KOPT-K1 (cell line): ENCODE measurements around the gene ARFGAP1.

ENCODE experiments used
- H3K27ac ChIP-seq: fragments of 200-600 bp; sonication (generic); 2 replicates; pipeline ENCODE4 v1.5.1; 2016; ENCODE audit warnings: antibody characterized with exemption, mild to moderate bottlenecking, low read depth, low read length; ENCODE audit not compliant: poor library complexity, severe bottlenecking
- H3K36me3 ChIP-seq: fragments of 200-600 bp; sonication (generic); 2 replicates; pipeline ENCODE4 v1.5.1; 2017; ENCODE audit warnings: antibody characterized with exemption, mild to moderate bottlenecking, low read length, moderate library complexity; ENCODE audit not compliant: insufficient read depth
- H3K9me3 ChIP-seq: fragments of 200-600 bp; sonication (generic); 2 replicates; pipeline ENCODE4 v1.5.1; 2017; ENCODE audit warnings: antibody characterized with exemption, low read length, mild to moderate bottlenecking; ENCODE audit not compliant: insufficient read depth, poor library complexity, severe bottlenecking

Gene ARFGAP1

GRCh38 chr20:63325554-63326313 lies 53.1 kb downstream of the ARFGAP1 start:
- Histone ChIP-seq H3K36me3 (no peaks in the 10 kb centered on the region), H3K27ac (no peak overlapping the region), H3K9me3 (no peaks in the 10 kb centered on the region)

DNA sequence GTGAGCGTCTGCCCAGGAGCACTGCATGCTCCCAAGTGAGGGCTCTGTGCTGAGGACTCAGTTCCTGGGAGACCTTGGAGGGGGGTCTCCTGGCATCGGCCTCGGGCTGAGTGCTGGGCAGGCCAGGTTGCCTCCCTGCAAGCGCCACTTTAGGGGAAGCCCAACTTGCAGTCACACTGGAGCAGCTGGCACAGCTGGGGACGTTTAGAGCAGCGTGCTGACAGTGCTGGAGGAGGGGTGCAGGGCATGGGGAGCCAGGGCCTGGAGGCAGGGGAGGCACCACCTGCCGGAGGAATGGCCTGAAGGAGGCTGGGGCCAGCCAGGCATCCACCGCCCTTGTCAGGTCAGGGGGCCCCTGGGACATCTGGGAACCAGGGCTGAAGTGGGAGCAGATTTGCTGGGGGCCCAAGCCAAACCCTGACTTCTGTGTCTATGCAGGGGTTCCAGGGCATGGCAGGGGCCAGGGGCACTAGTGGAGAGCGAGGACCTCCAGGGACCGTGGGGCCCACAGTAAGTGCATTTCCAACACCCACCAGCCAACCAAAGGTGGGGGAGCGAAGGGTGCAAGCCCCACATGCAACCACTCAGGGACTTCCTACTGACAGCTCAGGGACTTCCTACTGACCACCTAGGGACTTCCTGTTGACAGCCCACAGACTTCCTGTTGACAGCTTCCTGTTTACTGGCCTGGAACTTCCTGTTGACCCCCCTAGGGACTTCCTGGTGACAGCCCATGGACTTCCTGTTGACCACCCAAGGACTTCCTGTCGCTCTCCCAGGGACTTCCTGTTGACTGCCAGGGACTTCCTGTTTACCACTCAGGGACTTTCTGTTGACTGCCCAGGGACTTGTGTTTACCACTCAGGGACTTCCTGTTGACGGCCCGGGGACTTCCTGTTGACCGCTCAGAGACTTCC lies 54.0 kb downstream of the ARFGAP1 start:
- no peaks in the 10 kb centered on the region for H3K9me3 ChIP-seq
- H3K27ac ChIP-seq = no peak overlapping the region
- H3K36me3 ChIP-seq = no peaks in the 10 kb centered on the region

- Histone ChIP-seq H3K36me3 (no peaks in the 10 kb centered on the region), H3K27ac (no peak overlapping the region), H3K9me3 (peaks cover 6% of the 10 kb centered on the region)
Measured at GRCh38 chr20:63327231-63327745, 54.7 kb downstream of the ARFGAP1 start.

GRCh38 chr20:63328026-63328700 lies 55.5 kb downstream of the ARFGAP1 start:
- H3K36me3 ChIP-seq = no peaks in the 10 kb centered on the region
- H3K9me3 ChIP-seq = peaks cover 6% of the 10 kb centered on the region
- H3K27ac ChIP-seq = no peak overlapping the region

DNA sequence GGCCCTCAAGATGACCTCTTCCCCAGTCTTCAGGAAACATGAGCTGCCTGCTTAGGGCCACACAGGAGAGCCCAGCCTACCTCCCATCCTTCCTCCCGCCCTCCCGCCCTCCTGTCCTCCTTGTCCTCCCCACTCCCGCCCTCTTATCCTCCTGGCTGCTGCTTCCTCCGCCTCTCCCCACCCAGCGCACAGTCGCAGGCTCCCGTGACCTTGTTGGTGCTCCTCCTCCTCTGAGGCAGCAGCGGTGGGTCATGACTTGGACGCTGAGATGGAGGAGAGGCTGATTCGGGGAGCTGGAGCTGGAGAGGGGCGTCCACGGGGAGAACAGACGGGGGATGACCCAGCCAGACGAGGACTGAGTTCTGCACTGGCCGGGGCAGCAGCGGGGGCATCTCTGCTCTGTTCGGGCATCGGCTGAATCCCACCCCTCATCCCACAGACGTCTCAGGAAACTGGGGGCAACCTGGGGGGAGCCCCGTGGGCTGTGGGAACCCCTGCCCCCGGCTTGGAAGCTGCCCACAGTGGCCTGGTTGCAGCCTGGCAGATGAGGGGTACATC lies 56.2 kb downstream of the ARFGAP1 start:
- H3K27ac ChIP-seq = no peak overlapping the region
- H3K36me3 ChIP-seq = no peaks in the 10 kb centered on the region
- peaks cover 6% of the 10 kb centered on the region for H3K9me3 ChIP-seq

DNA sequence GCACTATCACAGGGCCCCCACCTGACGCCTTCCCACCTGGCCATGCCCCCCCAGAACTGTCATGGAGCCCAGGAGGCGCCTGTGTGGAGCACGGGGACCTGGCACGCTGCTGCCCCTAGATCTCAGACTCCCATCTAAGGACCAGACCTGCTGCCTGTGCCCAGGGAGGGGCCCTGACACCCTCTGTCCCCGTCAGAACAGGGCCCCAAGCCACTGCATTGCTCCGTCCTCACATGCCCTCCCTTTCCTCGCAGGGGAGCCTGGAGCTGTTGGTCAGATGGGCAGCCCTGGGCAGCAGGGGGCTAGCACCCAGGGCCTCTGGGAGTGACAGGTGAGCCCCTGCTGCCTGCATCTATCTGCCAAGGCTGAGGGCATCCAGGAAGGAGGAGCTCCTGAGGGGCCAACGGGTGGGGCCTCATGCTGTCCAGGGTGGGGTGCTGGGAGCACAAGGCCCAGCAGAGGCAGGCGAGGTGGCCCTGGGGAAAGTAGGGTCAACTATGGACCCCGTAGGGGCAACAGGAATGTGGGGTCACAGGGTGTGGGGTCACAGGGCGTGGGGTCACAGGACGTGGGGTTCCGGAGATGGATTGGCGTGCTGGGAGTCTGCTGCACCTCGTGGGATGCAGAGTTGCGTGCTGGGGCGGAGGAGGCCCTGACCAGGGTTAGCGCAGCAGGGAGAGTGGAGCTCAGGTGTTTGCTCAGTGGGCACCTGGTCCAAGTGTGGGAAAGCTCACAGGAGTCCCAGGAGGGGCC lies 56.9 kb downstream of the ARFGAP1 start:
- H3K27ac ChIP-seq = no peak overlapping the region
- no peaks in the 10 kb centered on the region for H3K36me3 ChIP-seq
- H3K9me3 ChIP-seq = peaks cover 6% of the 10 kb centered on the region

DNA sequence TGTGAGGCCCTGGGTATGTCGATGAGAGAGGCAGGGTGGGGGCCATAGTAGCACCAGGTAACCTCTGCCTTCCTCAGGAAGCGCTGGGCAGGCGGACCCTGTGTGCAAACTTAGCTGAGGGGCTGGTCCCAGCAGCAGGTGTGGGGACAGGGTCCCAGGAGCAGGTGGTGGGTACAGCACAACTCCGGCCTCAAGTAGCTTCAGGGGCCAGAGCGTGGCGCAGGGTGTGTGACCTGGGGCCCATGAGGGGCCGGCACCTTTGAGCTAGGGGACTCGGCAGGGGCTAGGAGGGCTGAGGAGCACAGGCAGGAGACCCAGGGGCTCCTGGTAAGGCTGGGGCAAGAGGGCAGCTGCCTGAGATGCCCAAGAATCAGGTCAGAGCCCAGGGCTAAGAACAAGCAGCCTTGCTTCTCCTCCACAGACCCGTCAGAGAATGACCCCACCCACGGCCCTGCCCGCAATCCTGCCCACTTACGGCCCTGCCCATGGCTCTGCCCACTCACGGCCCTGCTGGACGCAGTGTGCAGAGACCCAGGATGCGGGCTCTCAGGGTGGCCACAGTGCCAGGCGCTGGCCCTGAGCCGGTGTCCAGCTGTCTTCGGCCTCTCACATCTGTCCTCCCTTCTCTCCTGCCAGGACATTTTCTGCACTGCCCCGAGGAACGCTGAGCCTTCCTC lies 57.6 kb downstream of the ARFGAP1 start:
- Histone ChIP-seq H3K36me3 (no peaks in the 10 kb centered on the region), H3K27ac (no peak overlapping the region), H3K9me3 (peaks cover 6% of the 10 kb centered on the region)

- H3K36me3 ChIP-seq = no peaks in the 10 kb centered on the region
- H3K27ac ChIP-seq = no peak overlapping the region
- H3K9me3 ChIP-seq = peaks cover 6% of the 10 kb centered on the region
Measured at GRCh38 chr20:63330940-63331339, 58.3 kb downstream of the ARFGAP1 start.

DNA sequence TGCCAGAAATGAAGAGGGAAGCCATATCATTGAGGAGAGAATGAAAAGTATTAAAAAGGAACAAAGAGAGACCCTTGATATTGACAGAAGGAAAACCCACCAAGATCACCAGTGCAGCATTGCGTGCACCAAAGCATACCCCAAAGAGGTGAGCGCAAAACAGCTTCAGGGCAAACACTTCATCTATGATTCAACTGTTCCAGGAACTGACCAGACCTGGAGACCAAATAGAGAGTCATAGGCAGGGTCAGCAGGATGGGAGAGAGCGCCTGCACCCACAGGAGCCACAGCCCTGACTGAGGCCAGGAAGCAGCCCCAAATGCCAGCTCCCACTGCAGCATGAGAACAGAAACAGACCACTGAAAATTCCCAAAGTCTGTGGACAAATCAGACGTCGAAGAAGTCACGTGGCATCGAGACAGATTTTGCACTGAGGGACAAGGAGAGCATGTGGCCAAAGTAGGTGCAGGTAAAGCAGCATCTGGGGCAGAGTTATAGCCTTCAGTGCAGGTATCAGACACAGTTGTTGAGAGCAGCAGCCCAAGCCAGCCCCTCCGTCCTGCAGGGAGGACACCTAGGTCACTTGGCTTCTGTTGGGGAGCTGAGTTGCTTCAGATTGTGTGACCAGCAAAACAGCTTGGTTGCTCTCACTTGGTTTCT lies 59.3 kb downstream of the ARFGAP1 start:
- Histone ChIP-seq H3K27ac (no peak overlapping the region), H3K36me3 (no peaks in the 10 kb centered on the region), H3K9me3 (peaks cover 6% of the 10 kb centered on the region)

- H3K36me3 ChIP-seq = no peaks in the 10 kb centered on the region
- no peak overlapping the region for H3K27ac ChIP-seq
- peaks cover 6% of the 10 kb centered on the region for H3K9me3 ChIP-seq
Measured at GRCh38 chr20:63332488-63333240, 60.1 kb downstream of the ARFGAP1 start.

- Histone ChIP-seq H3K36me3 (no peaks in the 10 kb centered on the region), H3K27ac (no peak overlapping the region), H3K9me3 (peaks cover 6% of the 10 kb centered on the region)
Measured at GRCh38 chr20:63333241-63333836, 60.7 kb downstream of the ARFGAP1 start.

- H3K36me3 ChIP-seq = no peaks in the 10 kb centered on the region
Measured at GRCh38 chr20:63334356-63334755, 61.7 kb downstream of the ARFGAP1 start.

More at GRCh38 chr20:63334356-63334755, 61.7 kb downstream of the ARFGAP1 start:
- Histone ChIP-seq H3K27ac (no peak overlapping the region), H3K9me3 (peaks cover 6% of the 10 kb centered on the region)
